GM23338 (cell line): ENCODE data around the gene NDUFS6. TPM values are rescaled to one million over a fixed set of nuclear protein-coding genes. Genes with fewer than 3 reads are reported as not detected.

Experiments used
- ATAC-seq: fragments of 200-7000 bp; cut with Tn5 transposase; 3 replicates; pipeline ENCODE4 v1.9.1; 2020
- DNase-seq: peaks from one replicate; pipeline ENCODE4 v3.0.0-alpha.2; 2015; ENCODE audit warnings: low spot score
- H2AFZ ChIP-seq: fragments of 200-600 bp; sonication (generic); 2 replicates; pipeline ENCODE4 v1.8.0; 2016; ENCODE audit warnings: antibody characterized with exemption, mild to moderate bottlenecking, moderate library complexity
- H3F3A ChIP-seq: fragments of 200-600 bp; sonication (generic); replicated peaks from 2 replicates; pipeline ENCODE4 v1.8.0; 2017; ENCODE audit warnings: antibody characterized with exemption, mixed run types, low read depth
- H3K27ac ChIP-seq: fragments of 200-600 bp; sonication (generic); 2 replicates; pipeline ENCODE4 v1.6.1; 2016; ENCODE audit warnings: low read depth
- H3K27me3 ChIP-seq: fragments of 200-600 bp; sonication (generic); 2 replicates; pipeline ENCODE4 v1.8.0; 2016; ENCODE audit warnings: mild to moderate bottlenecking, mixed run types, moderate library complexity; ENCODE audit not compliant: insufficient read depth
- H3K36me3 ChIP-seq: fragments of 200-600 bp; sonication (generic); 2 replicates; pipeline ENCODE4 v1.8.0; 2016; ENCODE audit warnings: mild to moderate bottlenecking; ENCODE audit not compliant: insufficient read depth
- H3K4me1 ChIP-seq: fragments of 200-600 bp; sonication (generic); 2 replicates; pipeline ENCODE4 v1.8.0; 2016; ENCODE audit warnings: mild to moderate bottlenecking, moderate library complexity; ENCODE audit not compliant: insufficient read depth
- H3K4me2 ChIP-seq: fragments of 200-600 bp; sonication (generic); 2 replicates; pipeline ENCODE4 v1.7.1; 2017; ENCODE audit warnings: mixed run types
- H3K4me3 ChIP-seq: fragments of 200-600 bp; sonication (generic); 2 replicates; pipeline ENCODE4 v1.6.1; 2016; ENCODE audit warnings: mixed run types
- H3K79me2 ChIP-seq: fragments of 200-600 bp; sonication (generic); replicated peaks from 2 replicates; pipeline ENCODE4 v1.8.0; 2017; ENCODE audit warnings: mild to moderate bottlenecking; ENCODE audit not compliant: insufficient read depth
- H3K9me2 ChIP-seq: fragments of 200-600 bp; sonication (generic); 2 replicates; pipeline ENCODE4 v1.8.0; 2017; ENCODE audit not compliant: insufficient read depth
- H4K20me1 ChIP-seq: fragments of 200-600 bp; sonication (generic); replicated peaks from 2 replicates; pipeline ENCODE4 v1.8.0; 2017; ENCODE audit warnings: mild to moderate bottlenecking; ENCODE audit not compliant: insufficient read depth
- H3K27ac Mint-ChIP-seq: 2 replicates; pipeline ENCODE4 v1.8.0; 2020; ENCODE audit warnings: inconsistent platforms, mild to moderate bottlenecking, moderate library complexity, mixed read lengths
- H3K27me3 Mint-ChIP-seq: 3 replicates; pipeline ENCODE4 v1.8.0; 2022; ENCODE audit warnings: low read depth, mild to moderate bottlenecking, moderate library complexity, mixed read lengths, inconsistent platforms; ENCODE audit not compliant: insufficient read depth, poor library complexity
- H3K36me3 Mint-ChIP-seq: 3 replicates; pipeline ENCODE4 v1.8.0; 2021; ENCODE audit warnings: low read depth, mild to moderate bottlenecking, inconsistent platforms, moderate library complexity, mixed read lengths
- H3K4me1 Mint-ChIP-seq: 3 replicates; pipeline ENCODE4 v1.8.0; 2020; ENCODE audit warnings: mild to moderate bottlenecking, inconsistent platforms, mixed read lengths
- H3K4me3 Mint-ChIP-seq: 3 replicates; pipeline ENCODE4 v1.8.0; 2021; ENCODE audit warnings: moderate library complexity, mild to moderate bottlenecking, inconsistent platforms, mixed read lengths
- H3K9me3 Mint-ChIP-seq: 3 replicates; pipeline ENCODE4 v1.8.0; 2020; ENCODE audit warnings: moderate library complexity, mild to moderate bottlenecking, inconsistent platforms, mixed read lengths
- CREB1 ChIP-seq: fragments of 250-450 bp; sonication (Bioruptor Pico); IDR thresholded peaks from 2 replicates; pipeline ENCODE4 v1.5.0; 2020; ENCODE audit warnings: low read depth, mild to moderate bottlenecking, moderate library complexity
- EZH2 ChIP-seq: fragments of 200-600 bp; sonication (generic); IDR thresholded peaks from one replicate; pipeline ENCODE4 v1.8.0; 2017; ENCODE audit warnings: antibody characterized with exemption, mild to moderate bottlenecking, low read depth; ENCODE audit not compliant: unreplicated experiment
- EZH2phosphoT487 ChIP-seq: fragments of 200-600 bp; sonication (generic); IDR thresholded peaks from one replicate; pipeline ENCODE4 v1.8.1; 2018; ENCODE audit warnings: antibody characterized with exemption; ENCODE audit not compliant: unreplicated experiment
- JUNB ChIP-seq: IDR thresholded peaks from one replicate; pipeline ENCODE4 v1.6.1; 2016; ENCODE audit warnings: antibody characterized with exemption; ENCODE audit not compliant: unreplicated experiment
- NANOG ChIP-seq: IDR thresholded peaks from 2 replicates; pipeline ENCODE4 v1.6.1; 2016; ENCODE audit warnings: antibody characterized with exemption, borderline replicate concordance
- ZNF114 ChIP-seq: fragments of 250-450 bp; sonication (Bioruptor Pico); IDR thresholded peaks from 2 replicates; pipeline ENCODE4 v1.5.0; 2020; ENCODE audit warnings: mild to moderate bottlenecking, moderate library complexity
- ZNF331 ChIP-seq: fragments of 250-450 bp; sonication (Bioruptor Pico); IDR thresholded peaks from 2 replicates; pipeline ENCODE4 v1.5.0; 2020; ENCODE audit warnings: low read depth, mild to moderate bottlenecking, moderate library complexity
- ZNF462 ChIP-seq: fragments of 250-450 bp; sonication (Bioruptor Pico); IDR thresholded peaks from 2 replicates; pipeline ENCODE4 v1.5.0; 2020; ENCODE audit warnings: mild to moderate bottlenecking, moderate library complexity
- polyA plus RNA-seq: library from polyadenylated mRNA; unstranded; fragments of >200 nt; fragmentation: Nextera tagmentation; extraction: Ambion mirVana; gene quantifications from 2 replicates; pipeline ENCODE4 v1.2.1, GENCODE V29; 2016
- total RNA-seq: library from RNA; depleted of rRNA; stranded (reverse); fragments of >200 nt; shearing (Covaris generic); gene quantifications from 2 replicates; pipeline ENCODE4 v1.2.3, GENCODE V29; 2014

The NDUFS6 gene
- total and polyA plus RNA-seq, 2 experiments from 2014 or later, result 94.8 to 289 TPM

GRCh38 chr5:1785984-1786383 lies 15.2 kb upstream of the NDUFS6 start (continued):
- TF ChIP-seq ZNF462 (CRISPR knock-in tag), result no peak
- no peak for TF ChIP-seq ZNF114
- TF ChIP-seq EZH2, result no peak
- TF ChIP-seq ZNF331 (CRISPR knock-in tag), result no peak
- TF ChIP-seq JUNB, result no peak
- no peak for TF ChIP-seq EZH2phosphoT487

GRCh38 chr5:1786621-1787471 lies 14.4 kb upstream of the NDUFS6 start:
- Histone ChIP-seq H3K27me3 (no peaks in the 10 kb centered on the region), H3K9me2 (no peaks in the 10 kb centered on the region), H3F3A (peaks cover 7% of the 10 kb centered on the region; the same call in 1 of the 2 replicates), H3K27ac (no peak overlapping the region), H2AFZ (no peak overlapping the region), H3K79me2 (no peaks in the 10 kb centered on the region), H3K4me2 (no peak overlapping the region), H3K4me1 (peaks cover 15% of the 10 kb centered on the region), H3K4me3 (no peak overlapping the region), H4K20me1 (no peaks in the 10 kb centered on the region), H3K36me3 (no peaks in the 10 kb centered on the region)
- TF ChIP-seq JUNB (no peak), ZNF331 (CRISPR knock-in tag) (no peak), CREB1 (CRISPR knock-in tag) (no peak), NANOG (no peak), ZNF114 (no peak)
- no peaks in the 10 kb centered on the region; the same call in 2 of the 3 replicates for H3K9me3 Mint-ChIP-seq
- no peak overlapping the region; the same call in 1 of the 2 replicates for H3K27ac Mint-ChIP-seq
- H3K4me1 Mint-ChIP-seq, result peaks cover 33% of the 10 kb centered on the region
- ATAC-seq (peak; percentile 14; the same call in 1 of the 3 replicates), DNase-seq (no peak)
- H3K36me3 Mint-ChIP-seq, result no peaks in the 10 kb centered on the region
- no peak overlapping the region; the same call in 2 of the 3 replicates for H3K4me3 Mint-ChIP-seq
- peaks cover 9% of the 10 kb centered on the region for H3K27me3 Mint-ChIP-seq
